ENCODE data around the gene ACSL6. TPM values are rescaled to one million over a fixed set of nuclear protein-coding genes. Genes with fewer than 3 reads are reported as not detected.

Gene ACSL6
- total and polyA plus RNA-seq, 2 experiments from 2014 or later, result 1.7 to 2.4 TPM

GRCh38 chr5:131987251-131987650 lies 24.2 kb downstream of the ACSL6 start:
- H4K20me1 ChIP-seq (ENCODE audit: insufficient read depth, poor library complexity, severe bottlenecking), result no peaks in the 10 kb centered on the region
- no peak overlapping the region for H3K4me3 ChIP-seq
- no peaks in the 10 kb centered on the region for H3K9me3 ChIP-seq (ENCODE audit: low read depth)
- H3K79me2 ChIP-seq, result no peaks in the 10 kb centered on the region
- no peak overlapping the region for H3K4me2 ChIP-seq
- 86% methylated on average over 3 of the region's 3 CpGs for WGBS (ENCODE audit: low lambda C conversion rate, missing lambda C conversion rate)
- H3K9me2 ChIP-seq (replicated peaks; ENCODE audit: insufficient read depth), result no peaks in the 10 kb centered on the region
- no peak for TF ChIP-seq EZH2phosphoT487 (IDR thresholded peaks at IDR 0.05; ENCODE audit: low read depth, severe bottlenecking, unreplicated experiment)
- no peak for TF ChIP-seq EZH2 (IDR thresholded peaks at IDR 0.05; ENCODE audit: borderline replicate concordance)
- TF ChIP-seq, protein P1, sequence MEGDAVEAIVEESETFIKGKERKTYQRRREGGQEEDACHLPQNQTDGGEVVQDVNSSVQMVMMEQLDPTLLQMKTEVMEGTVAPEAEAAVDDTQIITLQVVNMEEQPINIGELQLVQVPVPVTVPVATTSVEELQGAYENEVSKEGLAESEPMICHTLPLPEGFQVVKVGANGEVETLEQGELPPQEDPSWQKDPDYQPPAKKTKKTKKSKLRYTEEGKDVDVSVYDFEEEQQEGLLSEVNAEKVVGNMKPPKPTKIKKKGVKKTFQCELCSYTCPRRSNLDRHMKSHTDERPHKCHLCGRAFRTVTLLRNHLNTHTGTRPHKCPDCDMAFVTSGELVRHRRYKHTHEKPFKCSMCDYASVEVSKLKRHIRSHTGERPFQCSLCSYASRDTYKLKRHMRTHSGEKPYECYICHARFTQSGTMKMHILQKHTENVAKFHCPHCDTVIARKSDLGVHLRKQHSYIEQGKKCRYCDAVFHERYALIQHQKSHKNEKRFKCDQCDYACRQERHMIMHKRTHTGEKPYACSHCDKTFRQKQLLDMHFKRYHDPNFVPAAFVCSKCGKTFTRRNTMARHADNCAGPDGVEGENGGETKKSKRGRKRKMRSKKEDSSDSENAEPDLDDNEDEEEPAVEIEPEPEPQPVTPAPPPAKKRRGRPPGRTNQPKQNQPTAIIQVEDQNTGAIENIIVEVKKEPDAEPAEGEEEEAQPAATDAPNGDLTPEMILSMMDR (IDR thresholded peaks at IDR 0.05; ENCODE audit: poor library complexity), result no peak
- no peaks in the 10 kb centered on the region for H3K36me3 ChIP-seq (replicated peaks; ENCODE audit: insufficient read depth, low read depth)
- no peaks in the 10 kb centered on the region for H3K27me3 ChIP-seq
- H2AFZ ChIP-seq, result no peak overlapping the region
- no peak for DNase-seq (ENCODE audit: low spot score)
- H3K27ac ChIP-seq, result no peak overlapping the region
- H3K4me1 ChIP-seq (ENCODE audit: insufficient read depth), result no peaks in the 10 kb centered on the region

DNA sequence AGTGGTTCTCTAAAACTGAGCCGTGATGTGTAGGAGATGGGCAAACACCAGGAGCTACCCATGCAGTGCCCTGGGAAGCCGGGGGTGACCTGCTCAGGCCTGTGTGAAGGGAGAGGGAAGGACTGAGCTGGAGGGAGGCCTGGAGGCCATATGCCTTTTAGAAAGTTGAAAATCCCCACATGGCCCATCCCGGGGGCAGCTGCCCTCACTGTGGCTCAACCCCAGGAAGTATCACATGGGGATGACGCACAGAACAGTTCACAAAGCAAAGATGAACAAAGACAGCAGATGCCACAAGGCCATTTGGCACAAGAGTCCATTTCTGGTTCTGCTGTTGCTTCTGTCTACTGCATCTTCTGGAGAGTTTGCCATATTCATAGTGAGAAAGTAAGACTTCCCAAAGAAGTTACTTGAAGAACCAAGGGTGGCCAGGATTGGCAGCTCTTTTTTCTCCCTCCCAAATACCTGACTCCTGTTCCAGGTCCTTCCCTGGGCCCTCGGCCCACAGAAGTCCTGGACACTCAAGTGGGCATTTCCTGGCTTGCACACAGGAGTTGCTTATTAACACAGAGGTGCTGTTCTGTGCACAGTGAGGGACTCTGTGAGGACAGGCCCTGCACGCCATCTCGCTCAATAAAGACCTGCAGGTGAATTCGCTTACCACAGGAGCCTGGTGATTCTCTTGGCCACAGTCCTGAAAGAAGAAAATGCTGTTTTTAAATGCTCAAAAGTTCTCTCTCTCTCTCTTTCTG lies 25.1 kb downstream of the ACSL6 start:
- no peak overlapping the region for H2AFZ ChIP-seq
- H3K79me2 ChIP-seq, result no peaks in the 10 kb centered on the region
- no peak overlapping the region for H3K27ac ChIP-seq
- TF ChIP-seq EZH2phosphoT487 (IDR thresholded peaks at IDR 0.05; ENCODE audit: low read depth, severe bottlenecking, unreplicated experiment) (no peak), EZH2 (IDR thresholded peaks at IDR 0.05; ENCODE audit: borderline replicate concordance) (no peak)
- TF ChIP-seq, protein P1 (IDR thresholded peaks at IDR 0.05; ENCODE audit: poor library complexity), result no peak
- no peaks in the 10 kb centered on the region for H3K9me2 ChIP-seq (replicated peaks; ENCODE audit: insufficient read depth)
- no peak overlapping the region for H3K4me2 ChIP-seq
- H3K4me3 ChIP-seq, result no peak overlapping the region
- DNase-seq (ENCODE audit: low spot score), result no peak
- 94% methylated on average over 8 of the region's 8 CpGs for WGBS (ENCODE audit: low lambda C conversion rate, missing lambda C conversion rate)
- H3K4me1 ChIP-seq (ENCODE audit: insufficient read depth), result no peaks in the 10 kb centered on the region
- H3K9me3 ChIP-seq (ENCODE audit: low read depth), result no peaks in the 10 kb centered on the region
- H3K27me3 ChIP-seq, result no peaks in the 10 kb centered on the region
- no peaks in the 10 kb centered on the region for H3K36me3 ChIP-seq (replicated peaks; ENCODE audit: insufficient read depth, low read depth)
- no peaks in the 10 kb centered on the region for H4K20me1 ChIP-seq (ENCODE audit: insufficient read depth, poor library complexity, severe bottlenecking)

- 94% methylated on average over 8 of the region's 8 CpGs for WGBS (ENCODE audit: low lambda C conversion rate, missing lambda C conversion rate)
- no peak for DNase-seq (ENCODE audit: low spot score)
- Histone ChIP-seq H3K27me3 (no peaks in the 10 kb centered on the region), H3K4me3 (no peak overlapping the region), H3K79me2 (no peaks in the 10 kb centered on the region), H3K27ac (no peak overlapping the region), H3K36me3 (replicated peaks; ENCODE audit: insufficient read depth, low read depth) (no peaks in the 10 kb centered on the region), H3K9me3 (ENCODE audit: low read depth) (no peaks in the 10 kb centered on the region), H2AFZ (no peak overlapping the region), H3K4me2 (no peak overlapping the region), H4K20me1 (ENCODE audit: insufficient read depth, poor library complexity, severe bottlenecking) (no peaks in the 10 kb centered on the region), H3K4me1 (ENCODE audit: insufficient read depth) (no peaks in the 10 kb centered on the region), H3K9me2 (replicated peaks; ENCODE audit: insufficient read depth) (no peaks in the 10 kb centered on the region)
- TF ChIP-seq, protein P1 (IDR thresholded peaks at IDR 0.05; ENCODE audit: poor library complexity), result no peak
- TF ChIP-seq EZH2 (IDR thresholded peaks at IDR 0.05; ENCODE audit: borderline replicate concordance), result no peak
- no peak for TF ChIP-seq EZH2phosphoT487 (IDR thresholded peaks at IDR 0.05; ENCODE audit: low read depth, severe bottlenecking, unreplicated experiment)
Observed at GRCh38 chr5:131984956-131985665, 26.3 kb downstream of the ACSL6 start.

Data from hepatocyte (in vitro differentiated cells).